ENCODE data around the gene SH3PXD2A. TPM values are rescaled to one million over a fixed set of nuclear protein-coding genes. Genes with fewer than 3 reads are reported as not detected.
A peak's percentile ranks its signal among the peaks of the same experiment; 100 is the strongest.

SH3PXD2A gene, protein sequence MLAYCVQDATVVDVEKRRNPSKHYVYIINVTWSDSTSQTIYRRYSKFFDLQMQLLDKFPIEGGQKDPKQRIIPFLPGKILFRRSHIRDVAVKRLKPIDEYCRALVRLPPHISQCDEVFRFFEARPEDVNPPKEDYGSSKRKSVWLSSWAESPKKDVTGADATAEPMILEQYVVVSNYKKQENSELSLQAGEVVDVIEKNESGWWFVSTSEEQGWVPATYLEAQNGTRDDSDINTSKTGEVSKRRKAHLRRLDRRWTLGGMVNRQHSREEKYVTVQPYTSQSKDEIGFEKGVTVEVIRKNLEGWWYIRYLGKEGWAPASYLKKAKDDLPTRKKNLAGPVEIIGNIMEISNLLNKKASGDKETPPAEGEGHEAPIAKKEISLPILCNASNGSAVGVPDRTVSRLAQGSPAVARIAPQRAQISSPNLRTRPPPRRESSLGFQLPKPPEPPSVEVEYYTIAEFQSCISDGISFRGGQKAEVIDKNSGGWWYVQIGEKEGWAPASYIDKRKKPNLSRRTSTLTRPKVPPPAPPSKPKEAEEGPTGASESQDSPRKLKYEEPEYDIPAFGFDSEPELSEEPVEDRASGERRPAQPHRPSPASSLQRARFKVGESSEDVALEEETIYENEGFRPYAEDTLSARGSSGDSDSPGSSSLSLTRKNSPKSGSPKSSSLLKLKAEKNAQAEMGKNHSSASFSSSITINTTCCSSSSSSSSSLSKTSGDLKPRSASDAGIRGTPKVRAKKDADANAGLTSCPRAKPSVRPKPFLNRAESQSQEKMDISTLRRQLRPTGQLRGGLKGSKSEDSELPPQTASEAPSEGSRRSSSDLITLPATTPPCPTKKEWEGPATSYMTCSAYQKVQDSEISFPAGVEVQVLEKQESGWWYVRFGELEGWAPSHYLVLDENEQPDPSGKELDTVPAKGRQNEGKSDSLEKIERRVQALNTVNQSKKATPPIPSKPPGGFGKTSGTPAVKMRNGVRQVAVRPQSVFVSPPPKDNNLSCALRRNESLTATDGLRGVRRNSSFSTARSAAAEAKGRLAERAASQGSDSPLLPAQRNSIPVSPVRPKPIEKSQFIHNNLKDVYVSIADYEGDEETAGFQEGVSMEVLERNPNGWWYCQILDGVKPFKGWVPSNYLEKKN
- total RNA-seq (10 to 100 TPM; 55.9 to 69.1 TPM), polyA plus RNA-seq (10 to 100 TPM; 18.7 to 29.1 TPM)
- long read RNA-seq, donor 1, partial matches to known transcripts: 28 of 120 reads
- long read RNA-seq, donor 1, other reads (novel, unspliced or antisense): 92 of 120 reads
- long read RNA-seq, donor 2, partial matches to known transcripts: 1 of 57 reads
- long read RNA-seq, donor 2, other reads (novel, unspliced or antisense): 56 of 57 reads

DNA sequence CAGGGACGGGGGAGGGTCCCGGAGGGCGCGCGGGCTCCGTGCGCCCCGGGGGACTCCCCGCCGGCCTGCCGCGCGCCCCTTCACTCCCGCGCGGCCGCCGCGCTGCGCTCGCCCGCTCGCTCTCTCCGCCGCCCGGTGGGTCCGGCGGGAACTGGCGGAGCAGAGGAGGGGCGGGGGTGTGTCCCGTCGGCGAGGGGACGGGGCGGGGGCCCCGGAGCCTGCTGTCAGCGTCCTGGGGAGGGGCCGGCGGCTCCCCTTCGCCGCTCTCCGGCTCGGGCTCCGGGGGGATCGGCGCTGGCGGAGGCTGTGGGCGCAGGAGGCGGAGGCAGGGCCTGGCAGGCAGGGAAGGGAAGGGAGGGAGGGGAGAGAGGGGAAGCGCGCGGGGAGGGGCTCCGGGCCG, at the start of gene SH3PXD2A:
TSS of gene SH3PXD2A (minus strand) at position 153 of the 400 bp plus-strand sequence. CDS start 310 bp downstream, outside the sequence.
- peak; percentile 64 to 82 for DNase-seq
- peak; percentile 47 for ATAC-seq (ENCODE audit: low FRiP score)
- H3K36me3 ChIP-seq (ENCODE audit: control insufficient read depth in 1 of 2, insufficient read depth in 2 of 2, low read length in 1 of 2): no peaks in the 10 kb centered on the region
- no peaks in the 10 kb centered on the region for H3K27me3 ChIP-seq (ENCODE audit: control insufficient read depth in 1 of 2, insufficient read depth in 2 of 2, low read length in 1 of 2)
- peak within 1 kb of the TSS; percentile 64 to 90 for H3K4me3 ChIP-seq (ENCODE audit: low read length in 2 of 2)
- H3K4me1 ChIP-seq (ENCODE audit: control insufficient read depth in 1 of 2, insufficient read depth in 2 of 2, low read length in 2 of 2): no peaks in the 10 kb centered on the region
- intact Hi-C loops (cut with DNase I): loop anchor here (2.0 to 10.0 kb wide), 3 partner anchors 143 to 261 kb away; no protein-coding TSS in a partner anchor
- H3K27ac ChIP-seq (ENCODE audit: low read depth in 1 of 2, low read length in 2 of 2): no peak within 1 kb of the TSS
- H3K9me3 ChIP-seq (ENCODE audit: control insufficient read depth, low read length): no peaks in the 10 kb centered on the region
- 1% methylated on average over 10 to 54 of the region's 54 CpGs for WGBS, 2 donors

DNA sequence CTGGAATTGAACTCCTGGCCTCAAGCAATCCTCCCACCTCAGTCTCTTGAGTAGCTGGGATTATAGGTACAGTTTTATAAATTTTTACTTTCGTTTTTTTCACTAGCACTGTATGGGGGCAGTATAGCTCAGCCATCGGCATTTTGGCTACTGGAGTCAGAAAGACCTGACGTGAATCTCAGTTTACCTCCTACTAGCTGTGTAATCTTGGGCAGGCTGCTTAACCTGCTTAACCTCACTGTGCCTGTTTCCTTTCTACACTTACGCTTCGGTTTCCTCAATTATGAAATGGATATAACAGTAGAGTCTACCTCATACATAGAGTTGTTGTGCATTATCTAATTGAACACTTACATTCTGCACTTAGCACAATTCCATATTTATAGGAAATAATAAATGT, 45.9 kb upstream of the SH3PXD2A start:
- intact Hi-C loops (cut with DNase I): no loop called here
- H3K27ac ChIP-seq (ENCODE audit: low read depth in 1 of 2, low read length in 2 of 2): no peak overlapping the region
- peaks cover 4 to 8% of the 10 kb centered on the region in 2 donors for H3K36me3 ChIP-seq (ENCODE audit: control insufficient read depth in 1 of 2, insufficient read depth in 2 of 2, low read length in 1 of 2)
- no peak overlapping the region for H3K4me3 ChIP-seq (ENCODE audit: low read length in 2 of 2)
- DNase-seq: no peak
- 89 to 91% methylated on average over 5 of the region's 5 CpGs for WGBS, 2 donors
- ATAC-seq (ENCODE audit: low FRiP score): no peak
- H3K27me3 ChIP-seq (ENCODE audit: control insufficient read depth in 1 of 2, insufficient read depth in 2 of 2, low read length in 1 of 2): no peaks in the 10 kb centered on the region
- no peaks in the 10 kb centered on the region for H3K4me1 ChIP-seq (ENCODE audit: control insufficient read depth in 1 of 2, insufficient read depth in 2 of 2, low read length in 2 of 2)
- no peaks in the 10 kb centered on the region for H3K9me3 ChIP-seq (ENCODE audit: control insufficient read depth, low read length)

DNA sequence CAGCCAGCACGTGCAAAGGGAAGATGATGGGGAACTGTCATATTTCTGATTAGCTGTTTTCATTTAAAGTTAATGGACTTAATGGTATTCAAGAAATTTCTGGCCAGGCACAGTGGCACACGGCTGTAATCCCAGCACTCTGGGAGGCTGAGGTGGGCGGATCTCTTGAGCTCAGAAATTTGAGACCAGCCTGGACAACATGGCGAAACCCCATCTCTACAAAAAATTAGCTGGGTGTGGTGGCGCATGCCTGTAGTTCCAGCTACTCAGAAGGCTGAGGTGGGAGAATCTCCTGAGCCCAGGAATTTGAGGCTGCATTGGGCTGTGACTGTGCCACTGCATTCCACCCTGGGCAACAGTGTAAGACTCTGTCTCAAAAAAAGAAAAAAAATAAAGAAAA, 43.9 kb upstream of the SH3PXD2A start:
- WGBS, 2 donors: 96 to 97% methylated on average over 5 of the region's 5 CpGs
- ATAC-seq (ENCODE audit: low FRiP score) (no peak), DNase-seq (no peak)
- Histone ChIP-seq H3K27ac (ENCODE audit: low read depth in 1 of 2, low read length in 2 of 2) (no peak overlapping the region), H3K36me3 (ENCODE audit: control insufficient read depth in 1 of 2, insufficient read depth in 2 of 2, low read length in 1 of 2) (peaks cover 4 to 15% of the 10 kb centered on the region in 2 donors), H3K27me3 (ENCODE audit: control insufficient read depth in 1 of 2, insufficient read depth in 2 of 2, low read length in 1 of 2) (no peaks in the 10 kb centered on the region), H3K9me3 (ENCODE audit: control insufficient read depth, low read length) (no peaks in the 10 kb centered on the region), H3K4me1 (ENCODE audit: control insufficient read depth in 1 of 2, insufficient read depth in 2 of 2, low read length in 2 of 2) (peaks cover 0 to 2% of the 10 kb centered on the region in 2 donors), H3K4me3 (ENCODE audit: low read length in 2 of 2) (no peak overlapping the region)
- intact Hi-C loops (cut with DNase I): no loop called here

DNA sequence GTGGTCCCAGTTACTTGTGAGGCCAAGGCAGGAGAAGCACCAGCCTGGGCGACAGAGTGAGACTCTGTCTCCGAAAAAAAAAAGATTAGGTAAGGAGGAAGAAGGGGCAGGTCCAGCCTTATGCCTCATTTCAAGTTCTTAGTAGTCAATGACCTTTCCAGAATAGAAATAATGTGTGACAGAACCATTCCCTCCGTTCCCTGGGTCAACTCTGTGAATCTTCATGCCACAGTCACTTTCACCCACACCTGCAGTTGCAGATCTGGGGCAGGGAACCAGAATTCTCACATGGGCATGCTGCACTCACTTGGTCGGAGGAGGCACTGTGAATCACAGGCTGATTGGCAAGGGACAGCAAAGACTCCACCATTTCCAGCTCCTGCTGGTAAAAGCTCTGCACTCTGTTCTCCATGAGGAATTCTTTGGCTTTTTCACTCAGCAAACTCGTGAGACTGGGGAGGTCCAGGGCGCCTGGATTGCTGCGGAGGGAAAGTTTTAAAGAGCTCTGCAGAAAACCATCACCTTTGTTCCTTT, 41.9 kb upstream of the SH3PXD2A start:
- WGBS, 2 donors: 88% methylated on average over 7 of the region's 7 CpGs
- peaks cover 0 to 2% of the 10 kb centered on the region in 2 donors for H3K4me1 ChIP-seq (ENCODE audit: control insufficient read depth in 1 of 2, insufficient read depth in 2 of 2, low read length in 2 of 2)
- no peaks in the 10 kb centered on the region for H3K9me3 ChIP-seq (ENCODE audit: control insufficient read depth, low read length)
- peaks cover 4 to 15% of the 10 kb centered on the region in 2 donors for H3K36me3 ChIP-seq (ENCODE audit: control insufficient read depth in 1 of 2, insufficient read depth in 2 of 2, low read length in 1 of 2)
- H3K27ac ChIP-seq (ENCODE audit: low read depth in 1 of 2, low read length in 2 of 2): no peak overlapping the region
- no peak for ATAC-seq (ENCODE audit: low FRiP score)
- DNase-seq: no peak
- intact Hi-C loops (cut with DNase I): no loop called here
- H3K27me3 ChIP-seq (ENCODE audit: control insufficient read depth in 1 of 2, insufficient read depth in 2 of 2, low read length in 1 of 2): no peaks in the 10 kb centered on the region
- no peak overlapping the region for H3K4me3 ChIP-seq (ENCODE audit: low read length in 2 of 2)

DNA sequence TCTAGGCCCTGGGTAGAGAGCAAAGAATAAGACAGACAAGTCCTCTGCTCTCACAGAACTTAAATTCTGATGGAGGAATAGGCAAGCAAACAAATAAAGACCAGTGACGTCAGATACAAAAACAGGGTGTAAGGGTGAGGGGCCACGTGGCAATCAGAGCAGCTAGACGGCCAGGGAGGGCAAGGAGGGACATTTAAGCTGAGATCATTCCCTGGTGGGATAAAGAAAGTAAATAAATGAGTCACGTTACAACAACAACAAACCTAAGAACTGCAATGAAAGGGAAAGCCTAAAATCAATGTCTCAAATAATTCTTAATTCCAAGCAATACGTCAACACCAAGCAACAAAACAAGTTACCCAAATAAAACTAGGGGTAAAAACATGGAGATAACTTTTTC, 40.8 kb upstream of the SH3PXD2A start:
- 58 to 63% methylated on average over 5 of the region's 5 CpGs for WGBS, 2 donors

DNA sequence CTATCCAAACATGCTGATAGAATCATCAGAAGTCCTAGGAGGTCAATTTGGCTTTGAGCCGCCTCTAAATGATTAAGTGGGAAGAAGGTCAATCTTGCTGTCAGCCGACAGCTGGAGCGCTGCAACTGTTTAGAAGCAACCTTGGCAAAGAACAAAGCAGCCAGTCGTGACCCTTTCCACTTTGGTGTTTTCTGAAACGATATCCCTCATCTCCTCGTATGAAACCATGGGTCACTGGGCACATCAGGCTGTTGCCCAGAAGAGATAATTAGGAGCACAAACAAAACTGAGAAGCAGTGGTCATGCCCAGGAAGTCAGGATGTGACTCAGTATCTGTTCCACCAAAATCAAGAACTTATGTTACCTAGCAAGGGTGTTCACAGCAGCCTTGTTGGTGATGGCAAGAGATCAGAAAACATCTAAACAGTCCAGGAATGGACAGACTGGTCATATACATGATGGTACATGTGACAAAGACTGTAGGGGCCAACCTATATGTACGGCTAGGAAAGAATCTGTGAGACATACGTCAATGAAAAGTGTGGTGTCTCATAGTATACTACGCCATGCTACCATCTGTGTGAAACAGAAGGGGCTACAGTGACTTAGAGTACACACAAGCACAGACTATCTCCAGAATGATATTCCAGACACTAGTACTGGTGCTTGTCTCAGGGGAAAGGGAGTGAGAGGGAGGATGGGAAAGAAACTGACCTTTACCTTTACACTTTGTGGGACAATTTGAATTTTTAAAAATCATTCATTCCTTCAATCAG, 40.2 kb upstream of the SH3PXD2A start:
- Histone ChIP-seq H3K27me3 (ENCODE audit: control insufficient read depth in 1 of 2, insufficient read depth in 2 of 2, low read length in 1 of 2) (no peaks in the 10 kb centered on the region), H3K36me3 (ENCODE audit: control insufficient read depth in 1 of 2, insufficient read depth in 2 of 2, low read length in 1 of 2) (peaks cover 4 to 17% of the 10 kb centered on the region in 2 donors), H3K4me1 (ENCODE audit: control insufficient read depth in 1 of 2, insufficient read depth in 2 of 2, low read length in 2 of 2) (peaks cover 0 to 2% of the 10 kb centered on the region in 2 donors), H3K4me3 (ENCODE audit: low read length in 2 of 2) (no peak overlapping the region), H3K9me3 (ENCODE audit: control insufficient read depth, low read length) (no peaks in the 10 kb centered on the region), H3K27ac (ENCODE audit: low read depth in 1 of 2, low read length in 2 of 2) (peak overlapping the region in 1 of 2 donors; percentile 11)
- ATAC-seq (ENCODE audit: low FRiP score) (peak; percentile 36), DNase-seq (no peak)
- 81 to 84% methylated on average over 9 of the region's 9 CpGs for WGBS, 2 donors
- intact Hi-C loops (cut with DNase I): no loop called here

More for the DNA sequence above, 40.8 kb upstream of the SH3PXD2A start:
- Histone ChIP-seq H3K27ac (ENCODE audit: low read depth in 1 of 2, low read length in 2 of 2) (no peak overlapping the region), H3K4me3 (ENCODE audit: low read length in 2 of 2) (no peak overlapping the region), H3K4me1 (ENCODE audit: control insufficient read depth in 1 of 2, insufficient read depth in 2 of 2, low read length in 2 of 2) (peaks cover 0 to 2% of the 10 kb centered on the region in 2 donors), H3K9me3 (ENCODE audit: control insufficient read depth, low read length) (no peaks in the 10 kb centered on the region), H3K27me3 (ENCODE audit: control insufficient read depth in 1 of 2, insufficient read depth in 2 of 2, low read length in 1 of 2) (no peaks in the 10 kb centered on the region), H3K36me3 (ENCODE audit: control insufficient read depth in 1 of 2, insufficient read depth in 2 of 2, low read length in 1 of 2) (peaks cover 4 to 17% of the 10 kb centered on the region in 2 donors)
- no peak for DNase-seq
- ATAC-seq (ENCODE audit: low FRiP score): no peak
- intact Hi-C loops (cut with DNase I): no loop called here

DNA sequence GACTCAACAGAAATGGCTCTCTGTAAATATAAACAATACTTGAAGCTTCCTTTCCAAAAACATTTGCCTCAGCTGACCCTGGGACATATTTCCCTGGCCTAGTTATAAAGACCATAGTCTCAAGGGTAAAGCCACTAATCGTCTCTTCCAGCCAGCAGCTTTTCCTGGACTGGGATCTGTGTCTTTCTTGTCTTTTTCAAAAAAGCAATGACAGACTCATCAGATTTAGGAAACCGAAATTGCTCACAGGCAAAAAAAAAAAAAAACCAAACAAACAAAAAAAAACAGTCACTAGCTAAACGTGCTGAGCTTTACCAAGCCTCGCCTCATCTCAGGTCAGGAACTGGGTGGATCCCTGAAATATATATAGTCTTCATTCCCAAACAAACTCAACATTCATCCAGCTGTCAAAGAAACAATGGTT, 39.1 kb upstream of the SH3PXD2A start:
- peak; percentile 23 for ATAC-seq (ENCODE audit: low FRiP score)

More for the DNA sequence above, 39.1 kb upstream of the SH3PXD2A start:
- H3K4me3 ChIP-seq (ENCODE audit: low read length in 2 of 2): no peak overlapping the region
- H3K27ac ChIP-seq (ENCODE audit: low read depth in 1 of 2, low read length in 2 of 2): no peak overlapping the region
- peaks cover 0 to 2% of the 10 kb centered on the region in 2 donors for H3K4me1 ChIP-seq (ENCODE audit: control insufficient read depth in 1 of 2, insufficient read depth in 2 of 2, low read length in 2 of 2)
- H3K36me3 ChIP-seq (ENCODE audit: control insufficient read depth in 1 of 2, insufficient read depth in 2 of 2, low read length in 1 of 2): peaks cover 4 to 15% of the 10 kb centered on the region in 2 donors
- no peaks in the 10 kb centered on the region for H3K9me3 ChIP-seq (ENCODE audit: control insufficient read depth, low read length)
- intact Hi-C loops (cut with DNase I): loop anchor here in 1 of 2 donors (5.0 kb wide), 1 partner anchor 228 kb away; the partner anchor contains the start of gene SFR1
- H3K27me3 ChIP-seq (ENCODE audit: control insufficient read depth in 1 of 2, insufficient read depth in 2 of 2, low read length in 1 of 2): no peaks in the 10 kb centered on the region
- 21 to 24% methylated on average over 4 of the region's 4 CpGs for WGBS, 2 donors
- no peak for DNase-seq

Measured in aorta (tissue), 5 donors.